ENCODE data around the gene BPHL.
"Not testable (repeated sequence)": the region's sequence is repeated elsewhere in the genome, so short reads cannot be mapped to it uniquely, and the experiment has no call there.

The BPHL gene

DNA sequence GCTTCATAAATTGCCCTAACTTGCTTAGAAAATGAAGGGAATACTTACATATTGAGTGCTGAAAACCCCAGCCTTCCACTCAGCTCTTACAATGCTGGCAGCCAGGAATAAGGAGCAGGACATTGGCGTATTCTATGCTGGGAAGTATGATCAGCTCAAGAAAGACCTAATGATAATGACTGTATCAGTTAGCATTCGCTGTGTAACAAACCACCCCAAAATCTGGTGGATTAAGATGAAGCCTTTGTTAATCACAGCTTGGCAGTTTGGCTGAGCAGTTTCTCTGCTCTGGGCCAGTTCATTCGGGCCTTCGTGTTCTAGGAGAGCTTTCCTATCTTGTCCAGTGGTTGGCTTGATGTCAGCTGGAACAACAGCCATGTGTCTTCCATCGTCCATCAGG, 72.3 kb downstream of the BPHL start:
- FAIRE-seq (no peak), DNase-seq (ENCODE audit: insufficient read length, low spot score) (no peak)
- TF ChIP-seq POLR2AphosphoS5 (IDR thresholded peaks at IDR 0.05; ENCODE audit: low read depth, low read length) (no peak), TAF1 (IDR thresholded peaks at IDR 0.05; ENCODE audit: low read depth, low read length) (no peak), POU2F2 (IDR thresholded peaks at IDR 0.05; ENCODE audit: low read depth, low read length) (no peak), PAX5 (IDR thresholded peaks at IDR 0.05; ENCODE audit: insufficient read depth, low read length, severe bottlenecking) (no peak), SPI1 (IDR thresholded peaks at IDR 0.05; ENCODE audit: low read depth, low read length) (no peak), POLR2A (IDR thresholded peaks at IDR 0.05; ENCODE audit: low read depth, low read length) (no peak)

DNA sequence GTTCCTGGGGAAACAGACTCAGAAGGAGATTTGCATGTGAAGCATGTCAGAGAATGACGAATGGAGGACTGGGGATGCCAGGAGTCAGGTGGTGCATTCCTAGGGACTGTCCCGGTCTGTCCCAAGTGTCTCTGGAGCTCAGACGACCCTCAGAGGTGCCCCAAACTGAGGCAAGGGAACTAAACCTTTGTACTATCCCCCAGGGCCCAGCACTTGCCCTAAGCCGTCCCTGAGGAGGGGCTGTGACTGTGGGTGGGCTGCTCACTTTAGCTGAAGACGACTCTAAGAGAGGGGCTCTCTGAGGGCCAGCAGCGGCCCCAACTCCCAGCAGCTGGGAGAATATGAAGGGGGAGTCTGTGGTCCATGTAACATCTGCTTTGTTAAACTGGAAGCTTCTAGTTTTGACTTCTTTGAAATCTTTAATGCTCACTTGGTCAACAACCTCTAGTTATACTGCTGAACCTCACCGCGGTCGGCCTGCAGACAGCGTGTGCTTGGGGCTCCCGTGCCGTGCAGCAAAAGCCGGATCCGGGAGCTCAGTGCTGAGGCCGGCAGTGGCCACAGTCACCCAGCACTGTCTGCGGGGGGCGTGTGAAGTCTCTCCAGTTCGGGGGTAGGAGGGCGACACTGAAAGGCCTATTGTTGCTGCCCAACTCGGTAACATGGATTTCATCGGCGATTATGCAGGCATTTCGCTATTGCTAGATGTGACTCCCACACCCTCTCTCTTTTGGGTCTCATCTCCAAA, 74.8 kb downstream of the BPHL start:
- FAIRE-seq (no peak), DNase-seq (ENCODE audit: insufficient read length, low spot score) (no peak)
- TF ChIP-seq SPI1 (IDR thresholded peaks at IDR 0.05; ENCODE audit: low read depth, low read length) (no peak), TAF1 (IDR thresholded peaks at IDR 0.05; ENCODE audit: low read depth, low read length) (no peak), POLR2A (IDR thresholded peaks at IDR 0.05; ENCODE audit: low read depth, low read length) (no peak), POLR2AphosphoS5 (IDR thresholded peaks at IDR 0.05; ENCODE audit: low read depth, low read length) (no peak), POU2F2 (IDR thresholded peaks at IDR 0.05; ENCODE audit: low read depth, low read length) (no peak), PAX5 (IDR thresholded peaks at IDR 0.05; ENCODE audit: insufficient read depth, low read length, severe bottlenecking) (no peak)

DNA sequence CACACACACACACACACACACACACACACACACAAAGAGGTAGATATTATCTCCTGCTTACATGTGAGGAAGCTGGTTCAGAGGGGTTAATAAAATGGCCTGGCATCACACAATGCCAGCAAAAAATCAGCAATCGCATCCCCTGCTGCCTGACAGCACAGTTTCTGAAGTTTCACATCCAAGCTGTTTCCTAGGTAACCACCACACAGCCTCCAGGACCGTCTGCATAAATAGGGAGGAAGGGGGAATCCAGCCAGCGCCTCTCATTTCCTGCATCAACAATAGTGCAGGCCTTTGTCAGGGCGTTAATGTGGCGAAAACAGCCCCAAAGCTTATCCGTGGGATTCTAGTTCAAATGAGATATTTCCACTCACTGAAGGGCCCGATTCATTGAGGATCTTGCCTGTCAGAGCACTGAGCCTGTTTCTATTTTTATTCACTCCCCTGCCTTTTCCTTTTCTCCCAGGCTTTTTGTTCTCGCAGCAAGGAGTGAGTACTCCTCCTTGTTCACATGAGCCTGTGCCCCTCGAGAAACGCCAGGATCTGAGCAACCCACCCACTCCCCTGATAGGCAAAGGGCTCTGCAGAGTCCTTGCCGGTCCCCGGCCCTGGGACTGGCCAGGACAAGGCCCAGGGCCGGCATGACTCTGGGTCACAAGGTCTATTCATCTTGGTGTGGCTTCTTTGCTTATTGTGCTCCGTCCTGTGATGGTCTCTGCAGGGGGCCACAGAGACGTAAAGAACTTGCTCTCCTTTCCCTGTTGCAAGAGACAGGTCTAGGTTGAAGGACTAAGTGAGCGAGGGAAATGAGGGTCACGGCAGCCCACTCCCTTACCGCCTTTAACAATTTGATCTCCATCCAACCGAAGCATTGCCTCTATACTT, 76.3 kb downstream of the BPHL start:
- DNase-seq (ENCODE audit: insufficient read length, low spot score): no peak
- FAIRE-seq: no peak
- peak; percentile 21; the same call in 1 of the 2 replicates for TF ChIP-seq SPI1 (IDR thresholded peaks at IDR 0.05; ENCODE audit: low read depth, low read length)
- no peak for TF ChIP-seq POLR2A (IDR thresholded peaks at IDR 0.05; ENCODE audit: low read depth, low read length)

DNA sequence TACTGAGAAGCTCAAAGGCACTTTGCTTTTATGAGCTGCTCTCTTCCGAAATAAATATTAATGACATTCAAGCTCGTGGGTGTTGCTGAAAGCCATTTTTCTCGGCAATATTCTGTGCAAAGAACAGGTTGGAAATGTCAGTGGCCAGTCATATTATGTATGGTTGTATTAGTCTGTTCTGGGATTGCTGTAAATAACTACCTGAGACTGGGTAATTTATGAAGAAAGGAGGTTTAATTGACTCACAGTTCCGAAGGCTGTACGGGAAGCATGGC, 76.8 kb downstream of the BPHL start:
- DNase-seq (ENCODE audit: insufficient read length, low spot score): no peak
- TF ChIP-seq PAX5 (IDR thresholded peaks at IDR 0.05; ENCODE audit: insufficient read depth, low read length, severe bottlenecking) (no peak), POLR2A (IDR thresholded peaks at IDR 0.05; ENCODE audit: low read depth, low read length) (no peak), SPI1 (IDR thresholded peaks at IDR 0.05; ENCODE audit: low read depth, low read length) (no peak)
- no peak for FAIRE-seq

DNA sequence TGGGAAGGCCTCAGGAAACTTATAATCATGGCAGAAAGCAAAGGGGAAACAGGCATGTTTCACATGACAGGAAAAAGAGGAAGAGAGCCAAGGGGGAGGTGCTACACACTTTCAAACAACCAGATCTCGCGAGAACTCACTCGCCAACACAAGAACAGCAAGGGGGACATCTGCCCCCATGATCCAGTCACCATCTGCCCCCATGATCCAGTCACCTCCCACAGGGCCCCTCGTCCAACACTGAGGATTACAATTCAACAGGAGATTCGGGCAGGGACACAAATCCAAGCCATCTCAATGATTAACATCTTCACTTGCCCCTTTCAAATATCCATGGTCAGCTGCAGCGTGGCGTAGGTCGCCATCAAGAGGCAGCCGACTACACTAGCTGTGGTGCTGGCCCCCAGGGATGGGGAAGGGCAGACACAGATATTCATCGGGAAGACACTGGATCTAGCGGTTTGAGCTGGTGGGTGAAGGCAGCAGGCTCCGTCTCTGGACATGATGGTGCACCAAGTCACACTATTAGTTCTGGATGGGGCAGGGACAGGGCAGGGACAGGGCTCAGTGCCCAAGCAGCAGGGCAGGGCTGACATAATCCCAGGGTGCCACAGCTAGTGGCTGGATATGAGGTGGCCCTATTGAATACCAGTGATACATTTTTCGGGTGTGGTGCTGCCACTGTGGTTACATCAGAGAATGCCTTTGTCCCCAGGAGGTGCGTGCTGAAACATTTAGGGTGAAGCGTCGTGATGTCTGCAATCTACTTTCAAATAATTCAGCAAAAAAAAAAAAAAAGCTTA, 77.4 kb downstream of the BPHL start:
- no peak for TF ChIP-seq PAX5 (IDR thresholded peaks at IDR 0.05; ENCODE audit: insufficient read depth, low read length, severe bottlenecking)
- TF ChIP-seq SPI1 (IDR thresholded peaks at IDR 0.05; ENCODE audit: low read depth, low read length): peak; percentile 66
- no peak for DNase-seq (ENCODE audit: insufficient read length, low spot score)
- no peak for FAIRE-seq

DNA sequence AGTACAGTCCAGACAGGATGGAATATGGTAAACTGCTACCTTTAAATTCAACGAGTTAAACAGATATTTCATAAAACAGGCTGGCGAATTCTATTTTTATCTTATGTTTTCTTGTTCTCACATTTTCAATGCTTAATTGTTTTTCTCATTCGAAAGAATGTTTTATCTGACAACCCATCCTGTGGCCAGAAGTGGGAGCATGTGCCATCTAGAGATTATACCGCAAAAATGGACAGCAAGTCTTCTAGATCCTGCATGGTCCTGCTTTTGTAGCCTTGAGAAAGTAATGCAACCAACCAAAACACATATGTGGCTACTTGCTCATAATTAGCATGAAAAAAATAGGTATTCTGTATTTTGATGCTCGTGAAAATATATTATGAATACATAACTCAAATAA, 78.3 kb downstream of the BPHL start:
- DNase-seq (ENCODE audit: insufficient read length, low spot score) (no peak), FAIRE-seq (no peak)
- TF ChIP-seq TAF1 (IDR thresholded peaks at IDR 0.05; ENCODE audit: low read depth, low read length) (no peak), POU2F2 (IDR thresholded peaks at IDR 0.05; ENCODE audit: low read depth, low read length) (no peak), POLR2A (IDR thresholded peaks at IDR 0.05; ENCODE audit: low read depth, low read length) (no peak), POLR2AphosphoS5 (IDR thresholded peaks at IDR 0.05; ENCODE audit: low read depth, low read length) (no peak), PAX5 (IDR thresholded peaks at IDR 0.05; ENCODE audit: insufficient read depth, low read length, severe bottlenecking) (no peak), SPI1 (IDR thresholded peaks at IDR 0.05; ENCODE audit: low read depth, low read length) (no peak)

DNA sequence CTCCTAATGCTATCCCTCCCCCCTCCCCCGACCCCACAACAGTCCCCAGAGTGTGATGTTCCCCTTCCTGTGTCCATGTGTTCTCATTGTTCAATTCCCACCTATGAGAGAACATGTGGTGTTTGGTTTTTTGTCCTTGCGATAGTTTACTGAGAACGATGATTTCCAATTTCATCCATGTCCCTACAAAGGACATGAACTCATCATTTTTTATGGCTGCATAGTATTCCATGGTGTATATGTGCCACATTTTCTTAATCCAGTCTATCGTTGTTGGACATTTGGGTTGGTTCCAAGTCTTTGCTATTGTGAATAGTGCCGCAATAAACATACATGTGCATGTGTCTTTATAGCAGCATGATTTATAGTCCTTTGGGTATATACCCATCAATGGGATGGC, 79.2 kb downstream of the BPHL start:
- DNase-seq (ENCODE audit: insufficient read length, low spot score); FAIRE-seq: not testable (repeated sequence)

DNA sequence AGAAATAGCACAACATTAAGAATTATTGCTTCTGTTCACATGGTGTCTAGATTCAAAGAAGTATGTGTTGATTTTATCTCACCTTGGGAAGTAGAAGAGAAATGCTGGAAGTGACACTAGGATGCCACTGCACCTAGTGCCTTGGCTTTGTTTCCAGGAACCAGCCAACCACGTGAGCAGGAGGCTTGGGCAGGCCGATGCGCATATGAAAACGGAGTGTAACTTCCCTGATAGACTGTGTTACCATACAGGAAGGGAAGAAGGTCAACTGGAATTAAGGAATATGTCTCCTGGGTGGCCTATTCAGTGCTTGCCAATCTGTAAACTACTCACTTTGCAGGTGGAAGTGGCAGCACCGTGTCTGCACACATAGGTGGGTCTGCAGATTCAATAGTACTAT, 80.9 kb downstream of the BPHL start:
- TF ChIP-seq POLR2AphosphoS5 (IDR thresholded peaks at IDR 0.05; ENCODE audit: low read depth, low read length) (no peak), SPI1 (IDR thresholded peaks at IDR 0.05; ENCODE audit: low read depth, low read length) (no peak), TAF1 (IDR thresholded peaks at IDR 0.05; ENCODE audit: low read depth, low read length) (no peak), POLR2A (IDR thresholded peaks at IDR 0.05; ENCODE audit: low read depth, low read length) (no peak), PAX5 (IDR thresholded peaks at IDR 0.05; ENCODE audit: insufficient read depth, low read length, severe bottlenecking) (no peak), POU2F2 (IDR thresholded peaks at IDR 0.05; ENCODE audit: low read depth, low read length) (no peak)
- FAIRE-seq: no peak
- no peak for DNase-seq (ENCODE audit: insufficient read length, low spot score)

DNA sequence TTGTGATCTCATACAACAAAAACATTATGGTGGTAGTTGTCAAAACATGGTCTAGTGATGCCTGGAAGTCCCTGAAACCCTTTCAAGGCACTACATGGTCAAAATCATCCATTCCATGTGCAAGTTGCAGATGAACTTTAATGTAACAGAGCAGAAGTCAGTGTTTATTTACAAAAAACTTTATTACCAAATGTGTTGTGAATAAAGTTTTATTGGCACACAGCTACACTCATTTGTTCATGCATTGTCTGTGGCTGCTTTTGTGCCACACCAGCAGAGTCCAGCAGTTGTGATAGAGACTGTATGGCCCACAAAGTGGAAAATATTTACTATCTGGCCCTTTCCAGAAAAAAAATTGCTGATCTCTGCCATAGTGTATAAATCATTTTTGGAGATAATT, 82.2 kb downstream of the BPHL start:
- no peak for DNase-seq (ENCODE audit: insufficient read length, low spot score)
- TF ChIP-seq POU2F2 (IDR thresholded peaks at IDR 0.05; ENCODE audit: low read depth, low read length) (no peak), POLR2A (IDR thresholded peaks at IDR 0.05; ENCODE audit: low read depth, low read length) (no peak), PAX5 (IDR thresholded peaks at IDR 0.05; ENCODE audit: insufficient read depth, low read length, severe bottlenecking) (no peak), SPI1 (IDR thresholded peaks at IDR 0.05; ENCODE audit: low read depth, low read length) (no peak), POLR2AphosphoS5 (IDR thresholded peaks at IDR 0.05; ENCODE audit: low read depth, low read length) (no peak)
- FAIRE-seq: no peak

DNA sequence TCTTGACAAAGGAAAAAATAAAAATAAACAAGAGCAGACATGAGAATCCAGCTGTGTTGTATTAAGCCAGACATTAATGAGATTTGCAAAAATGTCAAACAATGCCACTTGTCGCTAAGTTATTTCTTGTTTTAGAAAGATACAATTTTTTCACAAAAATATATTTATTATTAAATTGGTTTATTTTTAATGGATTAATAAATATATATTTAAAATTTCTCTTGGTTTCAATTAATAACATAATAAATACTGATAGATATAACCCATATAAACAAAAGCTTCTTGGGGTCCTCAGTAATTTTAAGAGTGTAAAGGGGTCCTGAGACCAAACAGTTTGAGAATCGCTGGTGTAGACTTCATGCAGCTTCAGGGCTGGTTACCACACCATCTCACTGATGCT, 82.9 kb downstream of the BPHL start:
- no peak for TF ChIP-seq POLR2A (IDR thresholded peaks at IDR 0.05; ENCODE audit: low read depth, low read length)
- TF ChIP-seq PAX5 (IDR thresholded peaks at IDR 0.05; ENCODE audit: insufficient read depth, low read length, severe bottlenecking): no peak
- no peak for TF ChIP-seq SPI1 (IDR thresholded peaks at IDR 0.05; ENCODE audit: low read depth, low read length)
- no peak for TF ChIP-seq POLR2AphosphoS5 (IDR thresholded peaks at IDR 0.05; ENCODE audit: low read depth, low read length)
- TF ChIP-seq POU2F2 (IDR thresholded peaks at IDR 0.05; ENCODE audit: low read depth, low read length): no peak
- TF ChIP-seq TAF1 (IDR thresholded peaks at IDR 0.05; ENCODE audit: low read depth, low read length): no peak
- no peak for FAIRE-seq
- no peak for DNase-seq (ENCODE audit: insufficient read length, low spot score)
